Gastroesophageal sphincter (tissue), 4 donors: Measurements from ENCODE around the gene MYO5A. TPM values are rescaled to one million over a fixed set of nuclear protein-coding genes. Genes with fewer than 3 reads are reported as not detected.

Source experiments
- ATAC-seq: fragments of 150-250 bp; one replicate; pipeline ENCODE4 v1.9.1; 2016; ENCODE audit warnings: mild to moderate bottlenecking, moderate library complexity
- H3K27ac ChIP-seq, 4 donors: fragments of 200-600 bp; sonication (generic) in 3 of 4; 1 replicate in 3 of 4; 2 replicates in 1 of 4; pipeline ENCODE4 v1.5.1; 2016 to 2019
- H3K27me3 ChIP-seq: fragments of 200-600 bp; sonication (generic); one replicate; pipeline ENCODE4 v1.5.1; 2019
- H3K36me3 ChIP-seq, 2 donors: fragments of 200-600 bp; sonication (generic); one replicate each; pipeline ENCODE4 v1.5.1; 2019; ENCODE audit warnings: control low read depth in 1 of 2
- H3K4me1 ChIP-seq, 3 donors: fragments of 200-600 bp; sonication (generic); 1 replicate in 2 of 3; 2 replicates in 1 of 3; pipeline ENCODE4 v1.5.1; 2016 to 2019; ENCODE audit warnings: control low read depth in 2 of 3
- H3K4me3 ChIP-seq, 2 donors: fragments of 200-600 bp; sonication (generic); one replicate each; pipeline ENCODE4 v1.5.1; 2019; ENCODE audit warnings: mild to moderate bottlenecking in 1 of 2, moderate library complexity in 1 of 2
- H3K9me3 ChIP-seq, 3 donors: fragments of 200-600 bp; sonication (generic); one replicate each; pipeline ENCODE4 v1.5.1; 2017 to 2019; ENCODE audit warnings: control low read depth in 2 of 3
- EP300 ChIP-seq: sonication (generic); formaldehyde crosslinking; IDR thresholded peaks from one replicate; pipeline ENCODE4 v1.6.1; 2017; ENCODE audit warnings: antibody characterized with exemption, mild to moderate bottlenecking
- POLR2A ChIP-seq, 2 donors: fragments of 450-650 bp; IDR thresholded peaks; one replicate each; pipeline ENCODE4 v1.6.1; 2017; ENCODE audit warnings: antibody characterized with exemption in 2 of 2, mild to moderate bottlenecking in 2 of 2, moderate library complexity in 1 of 2
- POLR2AphosphoS5 ChIP-seq: sonication (generic); formaldehyde crosslinking; IDR thresholded peaks from one replicate; pipeline ENCODE4 v1.6.1; 2017; ENCODE audit warnings: antibody characterized with exemption
- WGBS, 2 donors: methylation state at CpG; one replicate each; pipeline ENCODE4 v1.1.5; 2018; ENCODE audit warnings: low coverage in 1 of 2; 5-methylcytosine and 5-hydroxymethylcytosine counted together
- small RNA-seq, 4 donors: library from RNA; depleted of rRNA; stranded (forward); fragments of <200 nt; gene quantifications; one replicate each; pipeline ENCODE3, GENCODE V24; 2016
- total RNA-seq, 4 donors: library from RNA; depleted of rRNA; stranded (reverse); fragments of >200 nt; gene quantifications; one replicate each; pipeline ENCODE4 v1.1.0, GENCODE V29; 2016
- TF ChIP-seq, protein P1 (sequence below), 4 experiments: fragments of 200-600 bp in 2 of 4; fragments of 450-650 bp in 2 of 4; sonication (generic) in 1 of 4; IDR thresholded peaks; one replicate each; pipeline ENCODE4 v1.5.1; 2017 to 2019; ENCODE audit warnings: antibody characterized with exemption in 4 of 4, mild to moderate bottlenecking in 2 of 4, moderate library complexity in 2 of 4

Gene MYO5A
- total RNA-seq, 4 donors from 2014 or later = 24.3 to 41.9 (median 31.2) TPM

DNA sequence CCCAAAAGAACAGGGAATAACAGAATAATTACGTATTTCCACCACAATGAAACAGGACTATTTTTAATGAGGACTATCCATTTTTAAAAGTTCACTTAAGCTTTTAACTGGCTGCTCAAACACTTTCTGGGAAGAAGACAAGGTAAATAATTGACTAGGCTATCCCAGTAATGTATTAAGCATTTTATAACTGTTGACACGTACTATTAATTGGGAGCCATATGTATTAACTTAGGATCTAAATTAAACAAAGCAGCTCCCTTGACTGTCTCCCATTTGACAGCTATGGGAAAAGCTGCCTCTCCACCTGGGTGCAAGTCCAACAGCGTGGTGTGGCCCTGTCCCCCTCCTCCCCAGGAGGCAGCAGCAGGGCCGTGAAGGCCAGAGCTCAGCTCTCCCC, 269.2 kb downstream of the MYO5A start:
- WGBS, 2 donors = 77 to 89% methylated on average over 2 to 4 of the region's 4 CpGs
- ATAC-seq = no peak
- Histone ChIP-seq H3K27me3 (no peaks in the 10 kb centered on the region), H3K4me3 (no peak overlapping the region), H3K9me3 (no peaks in the 10 kb centered on the region), H3K4me1 (peaks cover 5 to 33% (median 13%) of the 10 kb centered on the region in 3 donors), H3K27ac (peak overlapping the region in 2 of 4 donors; percentile 9 to 15), H3K36me3 (peaks cover 0 to under 1% of the 10 kb centered on the region in 2 donors)
- no peak for TF ChIP-seq POLR2AphosphoS5
- TF ChIP-seq, protein P1, sequence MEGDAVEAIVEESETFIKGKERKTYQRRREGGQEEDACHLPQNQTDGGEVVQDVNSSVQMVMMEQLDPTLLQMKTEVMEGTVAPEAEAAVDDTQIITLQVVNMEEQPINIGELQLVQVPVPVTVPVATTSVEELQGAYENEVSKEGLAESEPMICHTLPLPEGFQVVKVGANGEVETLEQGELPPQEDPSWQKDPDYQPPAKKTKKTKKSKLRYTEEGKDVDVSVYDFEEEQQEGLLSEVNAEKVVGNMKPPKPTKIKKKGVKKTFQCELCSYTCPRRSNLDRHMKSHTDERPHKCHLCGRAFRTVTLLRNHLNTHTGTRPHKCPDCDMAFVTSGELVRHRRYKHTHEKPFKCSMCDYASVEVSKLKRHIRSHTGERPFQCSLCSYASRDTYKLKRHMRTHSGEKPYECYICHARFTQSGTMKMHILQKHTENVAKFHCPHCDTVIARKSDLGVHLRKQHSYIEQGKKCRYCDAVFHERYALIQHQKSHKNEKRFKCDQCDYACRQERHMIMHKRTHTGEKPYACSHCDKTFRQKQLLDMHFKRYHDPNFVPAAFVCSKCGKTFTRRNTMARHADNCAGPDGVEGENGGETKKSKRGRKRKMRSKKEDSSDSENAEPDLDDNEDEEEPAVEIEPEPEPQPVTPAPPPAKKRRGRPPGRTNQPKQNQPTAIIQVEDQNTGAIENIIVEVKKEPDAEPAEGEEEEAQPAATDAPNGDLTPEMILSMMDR (IDR thresholded peaks at IDR 0.05) = no peak
- no peak for TF ChIP-seq EP300
- no peak for TF ChIP-seq POLR2A (IDR thresholded peaks at IDR 0.05)

DNA sequence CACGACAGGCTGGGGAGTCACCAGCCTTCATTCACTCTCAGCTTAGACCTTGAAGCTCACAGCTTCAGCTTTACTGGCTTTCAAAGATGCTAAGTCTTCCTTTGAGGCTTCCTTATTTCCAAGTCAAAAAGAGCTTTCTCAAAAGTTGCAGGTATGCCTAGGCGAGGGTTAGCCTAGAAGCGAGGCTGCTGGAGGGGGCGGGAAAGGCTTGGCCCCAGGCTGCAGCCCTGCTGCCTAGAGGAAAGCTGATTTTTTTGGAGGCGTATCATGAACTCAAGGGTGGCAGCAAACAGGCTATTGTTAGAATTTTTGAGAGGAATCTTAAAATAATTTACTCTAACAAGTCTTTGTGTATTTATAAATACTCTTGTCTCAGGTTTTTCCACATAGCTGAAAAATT, 270.2 kb downstream of the MYO5A start:
- TF ChIP-seq POLR2AphosphoS5 (no peak), POLR2A (IDR thresholded peaks at IDR 0.05) (no peak), EP300 (no peak)
- TF ChIP-seq, protein P1 (IDR thresholded peaks at IDR 0.05) = no peak
- Histone ChIP-seq H3K4me1 (peaks cover 5 to 33% (median 13%) of the 10 kb centered on the region in 3 donors), H3K27me3 (no peaks in the 10 kb centered on the region), H3K36me3 (peaks cover 0 to 6% of the 10 kb centered on the region in 2 donors), H3K4me3 (no peak overlapping the region), H3K27ac (no peak overlapping the region), H3K9me3 (no peaks in the 10 kb centered on the region)
- ATAC-seq = no peak
- 96 to 100% methylated on average over 1 to 5 of the region's 5 CpGs for WGBS, 2 donors

DNA sequence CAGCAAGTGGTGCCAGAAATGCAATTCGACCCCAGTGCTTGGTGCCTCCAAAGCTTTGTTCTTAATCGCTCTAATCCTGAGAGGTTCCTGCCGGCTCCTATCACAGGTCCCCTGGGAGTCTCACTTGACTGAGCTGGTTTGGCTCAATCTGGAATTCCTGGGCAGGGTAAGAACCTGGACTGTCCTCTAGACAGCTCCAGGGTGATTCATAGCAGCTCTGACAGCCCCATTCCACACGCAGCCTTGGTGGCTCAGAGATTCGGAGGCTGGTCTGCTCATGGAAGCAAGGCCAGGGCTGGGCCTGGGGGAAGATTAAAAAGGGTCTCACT, 271.0 kb downstream of the MYO5A start:
- TF ChIP-seq EP300 (no peak), POLR2A (IDR thresholded peaks at IDR 0.05) (no peak), POLR2AphosphoS5 (no peak)
- TF ChIP-seq, protein P1 (IDR thresholded peaks at IDR 0.05) = no peak
- ATAC-seq = no peak
- WGBS, 2 donors = 63 to 71% methylated on average over 2 of the region's 5 CpGs

More for the DNA sequence above, 271.0 kb downstream of the MYO5A start:
- H3K36me3 ChIP-seq = peaks cover 0 to 6% of the 10 kb centered on the region in 2 donors
- peaks cover 5 to 31% (median 13%) of the 10 kb centered on the region in 3 donors for H3K4me1 ChIP-seq
- H3K4me3 ChIP-seq = no peak overlapping the region
- peak overlapping the region in 1 of 4 donors; percentile 30 for H3K27ac ChIP-seq
- no peaks in the 10 kb centered on the region for H3K27me3 ChIP-seq
- no peaks in the 10 kb centered on the region for H3K9me3 ChIP-seq

Small RNA genes lying within 50 kb of the gene (small RNA-seq; reads per million reads assigned to genes)
- 0 to 0.13 (median 0) reads per million in 4 donors for gene MIR1266

Other genes starting within 250 kb of the MYO5A start
- gene MYO5C, start 233.1 kb downstream of the MYO5A start, total RNA-seq = 10 to 100 TPM in 3 of 4 donors, 1 to 10 TPM in 1; 2.6 to 12.3 (median 10.2) TPM
- gene ARPP19, start 40.1 kb upstream of the MYO5A start, total RNA-seq = 100 to 1,000 TPM; 172 to 226 (median 193) TPM
- gene ATOSA, start 150.5 kb upstream of the MYO5A start, total RNA-seq = 100 to 1,000 TPM in 1 of 4 donors, 10 to 100 TPM in 3; 32.6 to 105 (median 64.3) TPM